ENCODE measurements around the gene CHCHD3. TPM values are rescaled to one million over a fixed set of nuclear protein-coding genes. Genes with fewer than 3 reads are reported as not detected.

The CHCHD3 gene
- total RNA-seq, 1 donor from 2014 or later = 75.5 TPM

- TF ChIP-seq, protein P1, sequence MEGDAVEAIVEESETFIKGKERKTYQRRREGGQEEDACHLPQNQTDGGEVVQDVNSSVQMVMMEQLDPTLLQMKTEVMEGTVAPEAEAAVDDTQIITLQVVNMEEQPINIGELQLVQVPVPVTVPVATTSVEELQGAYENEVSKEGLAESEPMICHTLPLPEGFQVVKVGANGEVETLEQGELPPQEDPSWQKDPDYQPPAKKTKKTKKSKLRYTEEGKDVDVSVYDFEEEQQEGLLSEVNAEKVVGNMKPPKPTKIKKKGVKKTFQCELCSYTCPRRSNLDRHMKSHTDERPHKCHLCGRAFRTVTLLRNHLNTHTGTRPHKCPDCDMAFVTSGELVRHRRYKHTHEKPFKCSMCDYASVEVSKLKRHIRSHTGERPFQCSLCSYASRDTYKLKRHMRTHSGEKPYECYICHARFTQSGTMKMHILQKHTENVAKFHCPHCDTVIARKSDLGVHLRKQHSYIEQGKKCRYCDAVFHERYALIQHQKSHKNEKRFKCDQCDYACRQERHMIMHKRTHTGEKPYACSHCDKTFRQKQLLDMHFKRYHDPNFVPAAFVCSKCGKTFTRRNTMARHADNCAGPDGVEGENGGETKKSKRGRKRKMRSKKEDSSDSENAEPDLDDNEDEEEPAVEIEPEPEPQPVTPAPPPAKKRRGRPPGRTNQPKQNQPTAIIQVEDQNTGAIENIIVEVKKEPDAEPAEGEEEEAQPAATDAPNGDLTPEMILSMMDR (conservative IDR thresholded peaks at IDR 0.05; ENCODE audit: low read depth, low read length) = no peak
- no peak overlapping the region for H3K4me3 ChIP-seq (ENCODE audit: low read depth, low read length)
- no peak for DNase-seq (ENCODE audit: low read depth)
These were observed 202.3 kb downstream of the CHCHD3 start for GRCh38 chr7:132879579-132879978.

- H3K4me3 ChIP-seq (ENCODE audit: low read depth, low read length) = no peak overlapping the region
- TF ChIP-seq, protein P1 (conservative IDR thresholded peaks at IDR 0.05; ENCODE audit: low read depth, low read length) = no peak
- no peak for DNase-seq (ENCODE audit: low read depth)
These were observed 203.5 kb downstream of the CHCHD3 start for GRCh38 chr7:132878204-132878919.

DNA sequence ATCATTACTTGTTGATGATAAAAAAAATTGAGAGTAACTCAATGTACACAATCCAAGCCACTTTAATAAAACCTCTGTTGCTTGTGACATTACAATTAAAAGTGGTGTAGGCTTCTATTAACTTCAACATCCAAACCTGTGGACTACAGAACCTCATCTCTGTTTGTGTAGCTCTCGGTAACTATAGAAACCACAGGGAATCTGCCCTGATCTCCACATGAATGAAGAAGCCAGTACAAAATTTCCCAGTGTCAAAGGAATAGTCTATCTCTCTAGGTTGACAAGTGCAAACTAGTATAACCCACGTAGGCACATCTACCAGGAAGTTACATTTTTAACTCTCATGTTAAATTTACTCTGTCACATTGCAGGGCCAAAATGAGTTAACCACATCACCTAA, 204.3 kb downstream of the CHCHD3 start:
- no peak for DNase-seq (ENCODE audit: low read depth)
- no peak overlapping the region for H3K4me3 ChIP-seq (ENCODE audit: low read depth, low read length)
- TF ChIP-seq, protein P1 (conservative IDR thresholded peaks at IDR 0.05; ENCODE audit: low read depth, low read length) = no peak

DNA sequence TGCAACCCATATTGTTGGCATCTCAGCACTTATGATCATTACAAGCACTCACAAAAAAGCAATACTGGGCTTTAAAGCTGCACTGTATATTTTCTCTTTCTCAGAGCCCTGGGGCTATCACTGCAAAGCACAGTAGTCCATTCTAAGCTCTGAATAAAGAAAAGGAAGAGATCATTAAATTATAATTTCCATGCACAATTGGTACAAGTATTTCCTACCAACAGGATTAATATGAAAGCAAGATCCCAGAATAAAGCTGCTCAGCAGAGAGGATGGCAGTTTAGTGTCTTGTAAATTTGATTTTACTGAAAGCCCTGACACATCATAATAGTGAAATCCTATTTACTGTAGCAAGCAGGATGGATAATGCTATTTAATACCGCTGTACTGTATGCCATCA, 205.3 kb downstream of the CHCHD3 start:
- no peak for DNase-seq (ENCODE audit: low read depth)
- TF ChIP-seq, protein P1 (conservative IDR thresholded peaks at IDR 0.05; ENCODE audit: low read depth, low read length) = no peak
- H3K4me3 ChIP-seq (ENCODE audit: low read depth, low read length) = no peak overlapping the region

GRCh38 chr7:132872034-132872433, 209.9 kb downstream of the CHCHD3 start:
- TF ChIP-seq, protein P1 (conservative IDR thresholded peaks at IDR 0.05; ENCODE audit: low read depth, low read length) = no peak
- no peak overlapping the region for H3K4me3 ChIP-seq (ENCODE audit: low read depth, low read length)
- DNase-seq (ENCODE audit: low read depth) = no peak

DNA sequence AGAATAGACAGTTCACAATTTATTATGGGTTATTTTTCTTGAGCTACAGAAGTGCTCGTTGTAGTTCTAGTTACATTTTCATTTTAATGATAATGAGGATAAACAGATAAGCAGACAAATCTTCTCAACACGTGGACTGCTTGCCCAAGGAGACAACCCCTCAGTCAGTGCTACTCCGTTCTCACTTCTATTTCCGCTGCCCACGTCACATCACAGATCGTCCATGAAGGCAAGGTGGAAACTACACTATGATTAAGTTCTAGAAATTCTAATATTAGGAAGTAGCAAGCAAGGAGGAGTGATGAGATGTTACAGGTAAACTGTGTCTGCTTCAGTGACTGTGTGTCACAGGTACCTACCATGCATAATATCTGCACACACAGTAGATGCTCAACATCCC, 210.5 kb downstream of the CHCHD3 start:
- no peak overlapping the region for H3K4me3 ChIP-seq (ENCODE audit: low read depth, low read length)
- TF ChIP-seq, protein P1 (conservative IDR thresholded peaks at IDR 0.05; ENCODE audit: low read depth, low read length) = no peak
- DNase-seq (ENCODE audit: low read depth) = no peak
